DOHH2 (cell line): ENCODE data around the gene PRSS53.

Experiments used
- EZH2phosphoT487 ChIP-seq: fragments of 200-600 bp; sonication (generic); IDR thresholded peaks from 2 replicates; pipeline ENCODE4 v1.6.1; 2017; ENCODE audit warnings: borderline replicate concordance, mild to moderate bottlenecking, antibody characterized with exemption, low read length, moderate library complexity, mixed read lengths
- TF ChIP-seq, protein P1 (sequence below): fragments of 200-600 bp; sonication (generic); IDR thresholded peaks from one replicate; pipeline ENCODE4 v1.5.1; 2014; ENCODE audit warnings: antibody characterized with exemption, mild to moderate bottlenecking, low read depth, low read length; ENCODE audit not compliant: poor library complexity, severe bottlenecking

DNA sequence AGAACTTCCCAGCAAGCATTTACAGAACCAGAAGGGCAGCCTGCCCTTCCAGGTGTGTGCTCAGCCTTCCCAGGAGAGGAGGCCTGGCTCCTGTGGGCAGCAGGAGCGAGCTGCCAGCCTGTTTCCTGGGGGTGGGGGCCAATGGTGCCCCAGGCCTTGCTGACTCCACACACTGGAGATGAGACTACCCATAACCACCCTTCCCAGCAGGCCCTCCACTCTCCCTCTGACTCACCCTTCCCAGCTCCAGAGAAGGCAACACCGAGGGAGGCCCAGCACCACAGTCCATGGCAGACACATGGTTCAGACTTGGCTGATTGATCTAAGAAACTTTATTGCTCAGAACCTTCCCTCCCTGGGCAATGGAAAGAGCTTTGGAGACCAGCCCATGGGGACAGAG is 1.8 kb upstream of the PRSS53 start:
- TF ChIP-seq, protein P1, sequence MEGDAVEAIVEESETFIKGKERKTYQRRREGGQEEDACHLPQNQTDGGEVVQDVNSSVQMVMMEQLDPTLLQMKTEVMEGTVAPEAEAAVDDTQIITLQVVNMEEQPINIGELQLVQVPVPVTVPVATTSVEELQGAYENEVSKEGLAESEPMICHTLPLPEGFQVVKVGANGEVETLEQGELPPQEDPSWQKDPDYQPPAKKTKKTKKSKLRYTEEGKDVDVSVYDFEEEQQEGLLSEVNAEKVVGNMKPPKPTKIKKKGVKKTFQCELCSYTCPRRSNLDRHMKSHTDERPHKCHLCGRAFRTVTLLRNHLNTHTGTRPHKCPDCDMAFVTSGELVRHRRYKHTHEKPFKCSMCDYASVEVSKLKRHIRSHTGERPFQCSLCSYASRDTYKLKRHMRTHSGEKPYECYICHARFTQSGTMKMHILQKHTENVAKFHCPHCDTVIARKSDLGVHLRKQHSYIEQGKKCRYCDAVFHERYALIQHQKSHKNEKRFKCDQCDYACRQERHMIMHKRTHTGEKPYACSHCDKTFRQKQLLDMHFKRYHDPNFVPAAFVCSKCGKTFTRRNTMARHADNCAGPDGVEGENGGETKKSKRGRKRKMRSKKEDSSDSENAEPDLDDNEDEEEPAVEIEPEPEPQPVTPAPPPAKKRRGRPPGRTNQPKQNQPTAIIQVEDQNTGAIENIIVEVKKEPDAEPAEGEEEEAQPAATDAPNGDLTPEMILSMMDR: no peak
- no peak for TF ChIP-seq EZH2phosphoT487
